GM12878 (cell line): ENCODE results near the gene AKT3. TPM values are rescaled to one million over a fixed set of nuclear protein-coding genes. Genes with fewer than 3 reads are reported as not detected.

Experiments used
- ATAC-seq: fragments of 200-7000 bp; cut with Tn5 transposase; 3 replicates; pipeline ENCODE4 v1.9.1; 2020; ENCODE audit warnings: mild to moderate bottlenecking, moderate library complexity
- BruUV-seq: library from RNA; stranded (reverse); fragments of 400-500 nt; replicated peaks from 2 replicates; lab custom pipeline; 2021; lab: Mats Ljungman, UMichigan
- CTCF ChIA-PET: fragments of 300-600 bp; sonication (Branson Sonifier 250); formaldehyde crosslinking; extraction: SDS; loops from one replicate; lab custom pipeline; 2021; ENCODE audit warnings: inconsistent platforms; lab: Yijun Ruan, JAX
- POLR2A ChIA-PET: fragments of 350-600 bp; formaldehyde crosslinking; extraction: SDS; loops from one replicate; lab custom pipeline; 2021; ENCODE audit warnings: inconsistent platforms; lab: Charles Lee
- RAD21 ChIA-PET: fragments of 300-600 bp; sonication (Branson Sonifier 250); formaldehyde crosslinking; loops from one replicate; lab custom pipeline; 2023; ENCODE audit warnings: antibody characterized with exemption; ENCODE audit not compliant: unreplicated experiment; lab: Charles Lee
- SMC1A ChIA-PET: fragments of 300-600 bp; sonication (Branson Sonifier 250); formaldehyde crosslinking; loops from one replicate; lab custom pipeline; 2023; ENCODE audit not compliant: unreplicated experiment, uncharacterized antibody; lab: Charles Lee
- DNase-seq: peaks from one replicate; pipeline ENCODE4 v3.0.0-alpha.2; 2011; ENCODE audit warnings: low read depth, low spot score
- FAIRE-seq: peaks from 3 replicates; lab custom pipeline; 2011; peaks lifted over from hg19 to GRCh38; lab: Jason Lieb, UNC
- H2AFZ ChIP-seq: 2 replicates; pipeline ENCODE4 v1.6.0; 2011; ENCODE audit warnings: low read depth, low read length, control low read depth; ENCODE audit not compliant: control insufficient read depth
- H3K27ac ChIP-seq: 2 replicates; pipeline ENCODE4 v1.5.1; 2011; ENCODE audit warnings: control low read depth; ENCODE audit not compliant: control insufficient read depth, insufficient read depth
- H3K27me3 ChIP-seq, 2 experiments: replicated peaks in 1 of 2; 2 replicates each; pipeline versions ENCODE4 v1.6.0 to v1.6.1; 2011; ENCODE audit warnings: low read length in 1 of 2; ENCODE audit not compliant: control insufficient read depth in 2 of 2, insufficient read depth in 2 of 2
- H3K36me3 ChIP-seq, 2 experiments: 2 replicates each; pipeline ENCODE4 v1.5.1; 2011; ENCODE audit warnings: low read length in 1 of 2; ENCODE audit not compliant: control insufficient read depth in 2 of 2, insufficient read depth in 2 of 2
- H3K4me1 ChIP-seq: 2 replicates; pipeline ENCODE4 v1.6.1; 2011; ENCODE audit warnings: mild to moderate bottlenecking, low read length, moderate library complexity, mixed read lengths; ENCODE audit not compliant: control insufficient read depth, insufficient read depth
- H3K4me2 ChIP-seq: 2 replicates; pipeline ENCODE4 v1.6.0; 2011; ENCODE audit warnings: control low read depth; ENCODE audit not compliant: control insufficient read depth, insufficient read depth
- H3K4me3 ChIP-seq: fragments of 200-600 bp; sonication (generic); 2 replicates; pipeline ENCODE4 v1.5.1; 2016
- H3K79me2 ChIP-seq: 2 replicates; pipeline ENCODE4 v1.6.0; 2011; ENCODE audit warnings: low read length; ENCODE audit not compliant: control insufficient read depth, insufficient read depth
- H3K9ac ChIP-seq: 2 replicates; pipeline ENCODE4 v1.8.0; 2011; ENCODE audit warnings: low read length, control low read depth, mixed read lengths; ENCODE audit not compliant: control insufficient read depth, insufficient read depth
- H3K9me3 ChIP-seq: replicated peaks from 3 replicates; pipeline ENCODE4 v1.5.1; 2011; ENCODE audit warnings: mild to moderate bottlenecking, low read length; ENCODE audit not compliant: control insufficient read depth, insufficient read depth
- H4K20me1 ChIP-seq: 2 replicates; pipeline ENCODE4 v1.6.0; 2011; ENCODE audit not compliant: control insufficient read depth, insufficient read depth
- BMI1 ChIP-seq: fragments of 450-650 bp; IDR thresholded peaks from 2 replicates; pipeline ENCODE4 v1.6.1; 2016; ENCODE audit warnings: mild to moderate bottlenecking, moderate library complexity, borderline replicate concordance
- CHD4 ChIP-seq: fragments of 200-600 bp; sonication (generic); IDR thresholded peaks from 2 replicates; pipeline ENCODE4 v1.6.1; 2016; ENCODE audit warnings: mild to moderate bottlenecking
- EZH2 ChIP-seq: IDR thresholded peaks from 2 replicates; pipeline ENCODE4 v1.6.1; 2012; ENCODE audit warnings: low read depth, mild to moderate bottlenecking, control low read depth, inconsistent platforms, low read length, borderline replicate concordance; ENCODE audit not compliant: control insufficient read depth
- FOS ChIP-seq: IDR thresholded peaks from 3 replicates; pipeline ENCODE4 v1.6.1; 2011; ENCODE audit warnings: borderline replicate concordance; ENCODE audit not compliant: insufficient read length; ENCODE audit errors: extremely low read depth
- IRF5 ChIP-seq: fragments of 450-650 bp; IDR thresholded peaks from 2 replicates; pipeline ENCODE4 v1.6.1; 2017; ENCODE audit warnings: borderline replicate concordance
- NR2C1 ChIP-seq: fragments of 450-650 bp; IDR thresholded peaks from 2 replicates; pipeline ENCODE4 v1.6.1; 2017; ENCODE audit warnings: antibody characterized with exemption, mild to moderate bottlenecking, moderate library complexity
- TARDBP ChIP-seq: IDR thresholded peaks from 2 replicates; pipeline ENCODE4 v1.6.1; 2016; ENCODE audit warnings: borderline replicate concordance
- TBL1XR1 ChIP-seq: IDR thresholded peaks from 2 replicates; pipeline ENCODE4 v1.6.1; 2012; ENCODE audit warnings: low read depth, low read length, improper control_type of control experiment
- WGBS: methylation state at CpG from one replicate; pipeline ENCODE4 v1.1.6; 2016; ENCODE audit warnings: low lambda C conversion rate; ENCODE audit not compliant: insufficient replicate concordance, insufficient coverage; ENCODE audit errors: missing lambda C conversion rate; 5-methylcytosine and 5-hydroxymethylcytosine counted together
- in situ Hi-C: fragments of 300-500 bp; cut with MboI; formaldehyde crosslinking; loops from 9 replicates; pipeline ENCODE4 v1.14.3; 2018; ENCODE audit warnings: mixed read lengths
- intact Hi-C: fragments of 100-400 bp; cut with micrococcal nuclease; formaldehyde crosslinking; loops from one replicate; pipeline ENCODE4 v1.14.2; 2022; ENCODE audit not compliant: unreplicated experiment
- polyA plus RNA-seq, 11 experiments: library from polyadenylated mRNA; depleted of rRNA in 4 of 11; unstranded in 6 of 11; stranded (reverse) in 5 of 11; fragments of >200 nt; fragmentation: Nextera tagmentation in 4 of 11; fragmentation: Illumina TruSeq in 1 of 11; extraction: Ambion mirVana in 4 of 11; extraction: Trizol in 1 of 11; gene quantifications; 1 replicate in 1 of 11; 2 replicates in 10 of 11; pipeline versions ENCODE4 v1.2.1 to v1.2.3, GENCODE V29; 2011 to 2016; ENCODE audit warnings: inconsistent platforms in 2 of 11, missing spikeins in 2 of 11, low read depth in 1 of 11
- total RNA-seq, 4 experiments: library from RNA; depleted of rRNA in 3 of 4; stranded (reverse); fragments of >200 nt in 3 of 4; fragmentation: Illumina TruSeq in 1 of 4; extraction: Trizol in 1 of 4; gene quantifications; 2 replicates each; pipeline versions ENCODE4 v1.2.1 to v1.2.3, GENCODE V29; 2013 to 2021
- TF ChIP-seq, protein P1 (sequence below): fragments of 450-650 bp; IDR thresholded peaks from 2 replicates; pipeline ENCODE4 v1.6.1; 2017; ENCODE audit warnings: mild to moderate bottlenecking, low read depth, inconsistent platforms; ENCODE audit not compliant: poor library complexity, severe bottlenecking

Gene AKT3
- total and polyA plus RNA-seq, 10 of the 15 experiments (the other 5 are each of a cell fraction or from before 2014, with no cell fraction given), result 0.03 to 0.56 (median 0.19) TPM

DNA sequence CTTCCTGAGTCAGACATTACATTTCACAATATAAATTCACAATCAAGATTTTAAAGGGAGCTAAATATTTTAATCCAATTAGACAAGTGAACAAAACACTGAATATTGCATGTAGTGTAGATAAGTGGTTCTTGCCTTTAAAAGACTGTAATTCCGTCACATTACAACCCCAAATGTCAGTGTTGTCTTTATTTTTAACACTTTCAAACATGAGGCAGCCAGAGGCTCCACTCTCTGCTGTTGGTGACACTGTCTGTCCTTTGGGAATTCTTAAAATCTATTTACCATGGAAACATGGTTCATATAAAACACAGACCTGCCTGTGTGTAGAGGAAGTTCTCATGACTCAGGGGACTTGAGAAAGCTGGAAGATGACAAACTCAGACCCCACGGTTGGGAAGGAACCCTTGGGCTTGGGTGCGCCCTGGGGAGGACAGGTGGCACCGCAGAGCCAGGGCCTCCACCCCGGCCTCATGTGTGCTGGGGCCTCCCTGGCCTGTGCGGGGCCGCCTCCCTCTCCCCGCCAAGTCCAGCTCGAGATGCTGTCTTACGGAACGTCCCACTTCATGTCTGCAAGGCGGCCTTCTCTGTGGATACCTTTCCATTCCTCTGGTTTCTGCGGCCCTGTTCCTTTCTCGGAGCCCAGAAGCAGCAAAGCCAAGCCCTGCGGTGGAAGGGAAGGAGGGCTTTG, 355.2 kb downstream of the AKT3 start:
- Histone ChIP-seq H3K79me2 (no peaks in the 10 kb centered on the region), H3K36me3 (no peaks in the 10 kb centered on the region; a peak in 1 of 4 replicates), H3K4me3 (no peak overlapping the region), H3K27ac (no peak overlapping the region), H3K27me3 (no peaks in the 10 kb centered on the region), H3K9ac (no peak overlapping the region), H2AFZ (no peak overlapping the region), H3K4me1 (no peaks in the 10 kb centered on the region), H4K20me1 (no peaks in the 10 kb centered on the region), H3K4me2 (no peak overlapping the region), H3K9me3 (no peaks in the 10 kb centered on the region)
- TF ChIP-seq TARDBP, result no peak
- in situ Hi-C loops (no loop called here), intact Hi-C loops (no loop called here)
- DNase-seq (no peak), ATAC-seq (no peak), FAIRE-seq (no peak)
- CTCF ChIA-PET, result no interaction called here
- POLR2A ChIA-PET, result no interaction called here
- no TSS peak for BruUV-seq
- RAD21 ChIA-PET, result no interaction called here
- 93% methylated on average over 15 of the region's 15 CpGs for WGBS
- SMC1A ChIA-PET, result no interaction called here

- no peaks in the 10 kb centered on the region for H3K9me3 ChIP-seq
- FAIRE-seq (no peak), ATAC-seq (no peak), DNase-seq (no peak)
- WGBS, result 89% methylated on average over 13 of the region's 14 CpGs
- no peaks in the 10 kb centered on the region for H3K27me3 ChIP-seq
- ChIA-PET SMC1A (interaction anchor here (1.0 kb wide), 1 partner anchor 8 kb away, joined by 3 read pairs; no protein-coding TSS in a partner anchor), RAD21 (no interaction called here), CTCF (no interaction called here), POLR2A (no interaction called here)
- H3K4me1 ChIP-seq, result no peaks in the 10 kb centered on the region
- H3K9ac ChIP-seq, result no peak overlapping the region
- intact Hi-C loops, result no loop called here
- no peak overlapping the region for H2AFZ ChIP-seq
- H3K27ac ChIP-seq, result no peak overlapping the region
- no peaks in the 10 kb centered on the region; a peak in 1 of 4 replicates for H3K36me3 ChIP-seq
- no peak overlapping the region for H3K4me3 ChIP-seq
- in situ Hi-C loops, result no loop called here
- BruUV-seq, result no TSS peak
- H4K20me1 ChIP-seq, result no peaks in the 10 kb centered on the region
- H3K79me2 ChIP-seq, result no peaks in the 10 kb centered on the region
- H3K4me2 ChIP-seq, result no peak overlapping the region
- no peak for TF ChIP-seq FOS
- no peak for TF ChIP-seq NR2C1
- TF ChIP-seq TBL1XR1, result no peak
- TF ChIP-seq CHD4, result no peak
- TF ChIP-seq BMI1, result no peak
- TF ChIP-seq IRF5, result no peak
- TF ChIP-seq EZH2, result no peak
- TF ChIP-seq, protein P1, sequence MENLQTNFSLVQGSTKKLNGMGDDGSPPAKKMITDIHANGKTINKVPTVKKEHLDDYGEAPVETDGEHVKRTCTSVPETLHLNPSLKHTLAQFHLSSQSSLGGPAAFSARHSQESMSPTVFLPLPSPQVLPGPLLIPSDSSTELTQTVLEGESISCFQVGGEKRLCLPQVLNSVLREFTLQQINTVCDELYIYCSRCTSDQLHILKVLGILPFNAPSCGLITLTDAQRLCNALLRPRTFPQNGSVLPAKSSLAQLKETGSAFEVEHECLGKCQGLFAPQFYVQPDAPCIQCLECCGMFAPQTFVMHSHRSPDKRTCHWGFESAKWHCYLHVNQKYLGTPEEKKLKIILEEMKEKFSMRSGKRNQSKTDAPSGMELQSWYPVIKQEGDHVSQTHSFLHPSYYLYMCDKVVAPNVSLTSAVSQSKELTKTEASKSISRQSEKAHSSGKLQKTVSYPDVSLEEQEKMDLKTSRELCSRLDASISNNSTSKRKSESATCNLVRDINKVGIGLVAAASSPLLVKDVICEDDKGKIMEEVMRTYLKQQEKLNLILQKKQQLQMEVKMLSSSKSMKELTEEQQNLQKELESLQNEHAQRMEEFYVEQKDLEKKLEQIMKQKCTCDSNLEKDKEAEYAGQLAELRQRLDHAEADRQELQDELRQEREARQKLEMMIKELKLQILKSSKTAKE, result no peak
Measured at GRCh38 chr1:243493156-243494129, 356.6 kb downstream of the AKT3 start.
